Skeletal muscle tissue (tissue), 5 donors: ENCODE measurements around the gene BMI1. TPM values are rescaled to one million over a fixed set of nuclear protein-coding genes. Genes with fewer than 3 reads are reported as not detected.

Experiments used
- H3K27ac ChIP-seq: one replicate; pipeline ENCODE4 v1.7.0; 2013; ENCODE audit warnings: mild to moderate bottlenecking, low read depth, low read length, inconsistent platforms
- H3K27me3 ChIP-seq, 3 donors: one replicate each; pipeline ENCODE4 v1.7.0; 2013; ENCODE audit warnings: low read length in 3 of 3; ENCODE audit not compliant: control insufficient read depth in 3 of 3, insufficient read depth in 3 of 3
- H3K36me3 ChIP-seq, 3 donors: one replicate each; pipeline ENCODE4 v1.7.0; 2013; ENCODE audit warnings: low read length in 3 of 3; ENCODE audit not compliant: control insufficient read depth in 3 of 3, insufficient read depth in 3 of 3
- H3K4me1 ChIP-seq, 3 donors: one replicate each; pipeline ENCODE4 v1.7.0; 2013; ENCODE audit warnings: low read length in 3 of 3, mild to moderate bottlenecking in 3 of 3; ENCODE audit not compliant: control insufficient read depth in 3 of 3, insufficient read depth in 3 of 3
- H3K4me3 ChIP-seq, 3 donors: one replicate each; pipeline ENCODE4 v1.7.0; 2013; ENCODE audit warnings: low read length in 3 of 3
- H3K9ac ChIP-seq, 3 donors: one replicate each; pipeline ENCODE4 v1.7.0; 2013; ENCODE audit warnings: low read length in 3 of 3, mild to moderate bottlenecking in 3 of 3, moderate library complexity in 2 of 3, low read depth in 1 of 3
- H3K9me3 ChIP-seq, 3 donors: one replicate each; pipeline ENCODE4 v1.7.0; 2013; ENCODE audit warnings: low read length in 3 of 3; ENCODE audit not compliant: control insufficient read depth in 3 of 3
- small RNA-seq: library from RNA; depleted of rRNA; stranded (forward); fragments of <200 nt; gene quantifications from one replicate; pipeline ENCODE3, GENCODE V24; 2014
- total RNA-seq: library from RNA; depleted of rRNA; stranded (reverse); fragments of >200 nt; gene quantifications from one replicate; pipeline ENCODE4 v1.2.3, GENCODE V29; 2014
- donor health status: Osteomylitis.

BMI1 gene
- total RNA-seq, 1 donor from 2014 or later = 31.3 TPM

DNA sequence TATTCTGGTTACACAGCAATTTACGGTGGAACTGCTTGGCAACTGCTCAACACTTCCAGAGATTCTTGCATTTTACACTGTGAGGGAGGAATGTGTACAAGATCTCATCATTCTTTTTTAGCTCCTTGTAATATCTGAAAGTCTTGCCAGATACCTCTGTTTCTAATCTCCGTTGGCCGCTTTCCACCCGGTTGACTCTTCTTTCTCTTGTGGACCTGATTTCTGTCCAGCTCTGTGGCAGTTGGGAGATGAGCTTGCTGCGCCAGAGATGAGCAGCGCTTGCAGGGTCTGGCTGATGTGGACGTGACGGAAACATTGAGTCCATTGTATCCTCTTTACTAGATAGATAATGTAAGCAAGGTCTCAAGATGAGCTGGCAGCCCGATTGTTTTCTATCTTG, 52.0 kb downstream of the BMI1 start:
- Histone ChIP-seq H3K4me3 (no peak overlapping the region), H3K4me1 (peaks cover 0 to 2% (median 0%) of the 10 kb centered on the region in 3 donors), H3K27ac (no peak overlapping the region), H3K36me3 (no peaks in the 10 kb centered on the region), H3K9ac (no peak overlapping the region), H3K27me3 (peaks cover 0 to 3% (median 0%) of the 10 kb centered on the region in 3 donors), H3K9me3 (no peaks in the 10 kb centered on the region)

DNA sequence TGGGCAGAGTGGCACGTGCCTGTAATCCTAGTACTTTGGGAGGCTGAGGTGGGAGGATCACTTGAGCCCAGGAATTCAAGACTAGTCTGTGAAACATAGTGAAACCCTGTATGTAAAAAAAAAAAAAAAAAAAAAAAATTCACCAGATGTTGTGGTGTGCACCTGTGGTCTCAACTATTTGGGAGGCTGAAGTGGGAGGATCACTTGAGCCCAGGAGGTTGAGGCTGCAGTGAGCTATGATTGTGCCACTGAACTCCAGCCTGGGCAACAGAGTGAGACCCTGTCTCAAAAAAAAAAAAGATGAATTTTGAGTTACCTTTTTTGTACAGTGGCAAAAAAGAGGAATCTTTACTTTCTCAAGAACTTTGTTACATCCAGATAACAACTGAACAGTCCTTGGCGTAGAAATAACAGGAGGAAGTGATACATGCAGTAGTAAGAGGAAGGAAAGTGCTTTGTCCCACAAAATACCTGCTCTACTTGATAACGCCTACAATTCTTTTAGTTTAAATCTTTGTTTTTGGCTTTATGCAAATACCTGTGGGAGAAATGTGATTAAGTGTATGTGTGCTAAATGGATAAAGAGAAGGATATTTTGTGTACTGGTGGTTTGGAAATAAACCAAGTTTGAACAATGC, 53.7 kb downstream of the BMI1 start:
- no peak overlapping the region for H3K4me3 ChIP-seq

GRCh38 chr10:22379059-22379458, 58.2 kb downstream of the BMI1 start:
- no peaks in the 10 kb centered on the region for H3K4me1 ChIP-seq
- no peaks in the 10 kb centered on the region for H3K9me3 ChIP-seq
- H3K27ac ChIP-seq = no peak overlapping the region
- H3K36me3 ChIP-seq = no peaks in the 10 kb centered on the region
- peaks cover 0 to 3% (median 2%) of the 10 kb centered on the region in 3 donors for H3K27me3 ChIP-seq
- H3K4me3 ChIP-seq = no peak overlapping the region
- H3K9ac ChIP-seq = no peak overlapping the region

More for the DNA sequence above, 53.7 kb downstream of the BMI1 start:
- peaks cover 0 to 3% (median 0%) of the 10 kb centered on the region in 3 donors for H3K27me3 ChIP-seq
- peaks cover 0 to 2% (median 0%) of the 10 kb centered on the region in 3 donors for H3K4me1 ChIP-seq
- H3K27ac ChIP-seq = no peak overlapping the region
- H3K36me3 ChIP-seq = no peaks in the 10 kb centered on the region
- no peaks in the 10 kb centered on the region for H3K9me3 ChIP-seq
- no peak overlapping the region for H3K9ac ChIP-seq

Small RNA genes within 50 kb of the gene (small RNA-seq; reads per million reads assigned to genes)
- gene AL158211.3 = 0.12 reads per million

Other genes with a start within 250 kb of the BMI1 start
- under 0.01 TPM for gene EBLN1, start 103.1 kb upstream of the BMI1 start, total RNA-seq
- gene COMMD3, start 4.7 kb upstream of the BMI1 start, total RNA-seq = 71.5 TPM
- 2.6 TPM for gene SPAG6, start 24.4 kb downstream of the BMI1 start, total RNA-seq